Stimulated activated CD8-positive, alpha-beta memory T cell treated with anti-CD3 and anti-CD28 coated beads, Interleukin-12 subunit alpha, Interleukin-12 subunit beta, amount 100 ng/mL, for 24 hours (primary cell): ENCODE results near the gene UBE2V1.
"Not testable (repeated sequence)": the region's sequence is repeated elsewhere in the genome, so short reads cannot be mapped to it uniquely, and the experiment has no call there.

Source experiments
- DNase-seq: peaks from one replicate; pipeline ENCODE4 v3.0.0-alpha.2; 2020; ENCODE audit errors: extremely low read depth

UBE2V1 gene

DNA sequence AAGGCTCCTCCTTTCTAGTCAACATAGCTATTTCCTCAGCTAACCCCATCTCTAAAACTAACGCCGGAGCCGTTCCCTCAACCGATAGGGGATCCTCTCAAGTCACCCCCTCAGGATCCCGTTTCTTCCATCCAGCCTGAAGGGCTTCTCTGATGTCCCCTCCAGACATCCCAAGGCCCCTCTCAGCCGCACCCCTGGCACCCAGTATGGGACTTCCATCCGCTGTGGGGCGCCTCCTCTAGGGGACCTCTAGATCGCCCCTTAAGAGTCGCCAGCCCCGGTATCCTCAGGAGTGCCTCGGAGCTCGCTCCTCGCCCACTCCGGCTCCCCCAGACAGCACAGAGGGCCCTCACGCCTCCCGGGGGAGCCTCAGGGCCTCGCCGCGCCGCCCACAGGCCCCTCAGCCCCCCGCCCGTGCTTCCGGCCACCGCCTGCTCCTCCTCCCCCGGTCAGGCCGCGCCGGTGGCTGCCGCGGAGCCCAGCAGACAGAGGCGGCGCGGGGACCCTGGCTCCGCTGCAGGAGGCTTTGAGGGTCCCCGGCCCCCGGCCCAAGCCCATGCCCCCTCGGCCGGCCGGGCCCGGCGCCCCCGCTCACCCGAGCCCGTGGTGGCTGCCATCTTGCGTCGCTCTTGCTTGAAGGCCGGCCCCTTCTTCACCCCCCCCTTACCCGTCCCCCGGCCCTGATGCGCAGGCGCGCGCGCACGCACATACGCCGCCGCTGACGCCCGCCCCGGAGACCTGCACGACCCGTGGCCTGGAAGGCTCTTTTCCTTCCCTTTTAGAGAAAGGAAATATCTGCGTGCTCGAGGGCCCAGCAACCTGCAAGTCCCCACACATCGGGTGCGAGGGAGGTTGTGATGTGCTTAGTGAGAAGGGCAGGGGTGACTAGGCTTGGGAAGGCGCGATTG, at the start of gene UBE2V1:
Gene UBE2V1, minus strand, starts transcription at position 639 of the 908 bp plus-strand sequence. Its CDS starts 22 bp downstream, at position 617.
- peak; percentile 76 for DNase-seq

DNA sequence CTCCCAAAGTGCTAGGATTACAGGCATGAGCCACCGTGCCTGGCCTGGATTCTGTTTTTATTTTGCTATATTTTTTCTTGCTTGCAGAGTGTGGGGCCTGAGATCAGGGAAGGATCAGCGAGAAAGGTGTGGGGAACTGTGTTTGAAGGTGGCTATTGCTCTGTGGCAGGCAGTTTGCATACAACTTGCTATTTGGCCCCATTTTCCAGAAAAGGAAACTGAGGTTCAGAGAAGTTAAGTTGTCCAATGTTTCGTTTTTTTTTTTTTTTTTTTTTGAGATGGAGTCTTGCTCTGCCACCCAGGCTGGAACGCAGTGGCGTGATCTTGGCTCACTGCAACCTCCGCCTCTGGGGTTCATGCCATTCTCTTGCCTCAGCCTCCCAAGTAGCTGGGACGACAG, 48.5 kb upstream of the UBE2V1 start:
- not testable (repeated sequence) for DNase-seq

DNA sequence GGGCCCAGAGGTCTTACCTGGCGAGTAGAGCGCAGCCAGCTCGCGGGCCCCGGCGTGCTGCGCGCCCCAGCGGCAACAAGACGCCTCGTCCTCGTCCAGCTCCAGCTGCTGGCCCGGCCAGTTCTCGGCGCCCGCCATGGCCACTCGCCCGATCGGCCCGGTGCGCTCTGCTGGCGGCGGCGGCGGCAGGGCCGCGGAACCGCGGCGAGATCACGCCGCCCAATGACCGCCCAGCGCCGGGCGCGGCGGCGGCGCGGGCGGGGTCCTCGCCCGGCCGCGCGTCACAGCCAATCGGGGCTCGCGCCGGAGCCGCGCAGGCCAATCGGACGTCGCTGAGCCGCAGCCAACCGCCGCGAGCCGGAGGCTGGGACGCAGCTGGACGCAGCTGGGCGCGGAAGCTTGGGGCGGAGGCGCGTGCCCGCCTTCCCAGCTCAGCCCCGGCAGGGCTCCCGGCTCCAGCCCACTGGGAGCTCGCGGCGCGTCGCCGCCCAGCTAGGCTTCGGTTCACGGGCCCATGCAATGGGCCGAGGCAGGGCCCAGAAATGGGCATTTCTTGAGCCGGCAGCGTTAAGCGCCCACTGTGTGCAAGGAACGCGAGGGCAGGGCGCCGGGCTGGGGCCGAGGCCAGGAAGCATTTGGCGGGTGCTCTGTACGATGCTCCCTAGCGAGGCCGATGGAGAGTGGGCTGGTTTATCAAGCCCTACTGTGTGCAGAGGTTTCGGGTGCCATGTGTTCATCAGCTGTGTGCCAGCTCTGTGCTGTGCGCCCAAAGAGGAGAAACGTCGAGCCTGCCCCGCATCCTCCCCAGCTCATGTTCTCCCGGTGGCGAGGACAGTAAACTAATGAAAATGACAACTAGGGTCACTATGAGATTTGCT, 40.8 kb upstream of the UBE2V1 start, which contains the start of gene PEDS1:
Gene PEDS1, minus strand, starts transcription at position 224 of the 878 bp plus-strand sequence. Its CDS starts 86 bp downstream, at position 138.
- DNase-seq = peak; percentile 55

DNA sequence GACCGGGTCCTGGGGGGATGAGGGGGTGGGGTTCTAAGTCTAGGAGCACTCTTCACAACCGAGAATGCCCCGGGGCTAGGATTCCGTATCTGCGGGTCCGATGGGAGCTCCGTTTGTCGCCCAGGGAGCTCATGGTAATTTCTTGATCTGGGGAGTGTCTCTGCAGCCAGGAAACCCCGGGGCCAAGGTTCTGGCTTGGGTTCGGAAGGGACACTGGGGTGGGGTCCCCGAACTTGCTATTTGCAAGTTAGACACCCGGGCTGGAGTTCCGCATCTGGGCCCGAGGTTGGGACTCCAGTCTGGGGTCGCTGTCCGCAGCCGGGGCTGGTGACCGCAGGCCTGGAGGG, 40.2 kb upstream of the UBE2V1 start:
- no peak for DNase-seq

DNA sequence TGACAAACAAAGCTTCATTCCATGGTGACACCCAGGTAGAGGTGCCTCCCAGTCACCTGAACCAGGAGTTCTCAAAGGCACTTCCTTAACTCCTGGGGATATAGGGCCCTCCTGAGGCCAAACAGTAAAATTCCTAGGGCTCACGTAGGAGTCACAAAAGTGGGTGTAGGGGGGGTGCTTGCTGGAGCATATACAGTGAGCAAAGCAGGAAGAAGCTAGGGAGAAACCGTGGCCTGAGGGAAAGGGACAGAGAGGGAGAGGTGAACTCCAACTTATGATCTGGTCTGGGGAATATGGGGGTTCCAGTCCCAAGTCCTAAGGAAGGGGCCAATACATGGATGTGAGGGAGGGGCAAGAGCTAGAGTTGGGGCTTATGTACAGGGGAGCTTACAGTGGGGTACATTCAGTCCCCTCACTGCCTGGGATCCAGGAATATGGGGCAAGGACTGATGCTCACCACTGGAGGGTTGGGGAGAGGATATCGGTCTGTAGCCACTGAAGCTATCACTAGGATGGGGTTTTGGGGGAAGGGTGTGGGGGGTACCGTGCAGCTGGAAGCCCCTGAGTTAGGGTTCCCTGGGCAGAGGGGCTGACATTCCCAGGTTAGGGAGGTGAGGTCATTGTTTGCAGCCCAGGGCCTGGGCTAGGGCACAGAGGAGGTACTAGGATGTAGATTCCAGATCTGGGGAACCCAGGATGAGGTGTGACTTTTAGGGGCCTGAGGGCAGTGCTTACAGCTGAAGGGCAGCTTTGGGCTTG, 39.6 kb upstream of the UBE2V1 start:
- DNase-seq = no peak

DNA sequence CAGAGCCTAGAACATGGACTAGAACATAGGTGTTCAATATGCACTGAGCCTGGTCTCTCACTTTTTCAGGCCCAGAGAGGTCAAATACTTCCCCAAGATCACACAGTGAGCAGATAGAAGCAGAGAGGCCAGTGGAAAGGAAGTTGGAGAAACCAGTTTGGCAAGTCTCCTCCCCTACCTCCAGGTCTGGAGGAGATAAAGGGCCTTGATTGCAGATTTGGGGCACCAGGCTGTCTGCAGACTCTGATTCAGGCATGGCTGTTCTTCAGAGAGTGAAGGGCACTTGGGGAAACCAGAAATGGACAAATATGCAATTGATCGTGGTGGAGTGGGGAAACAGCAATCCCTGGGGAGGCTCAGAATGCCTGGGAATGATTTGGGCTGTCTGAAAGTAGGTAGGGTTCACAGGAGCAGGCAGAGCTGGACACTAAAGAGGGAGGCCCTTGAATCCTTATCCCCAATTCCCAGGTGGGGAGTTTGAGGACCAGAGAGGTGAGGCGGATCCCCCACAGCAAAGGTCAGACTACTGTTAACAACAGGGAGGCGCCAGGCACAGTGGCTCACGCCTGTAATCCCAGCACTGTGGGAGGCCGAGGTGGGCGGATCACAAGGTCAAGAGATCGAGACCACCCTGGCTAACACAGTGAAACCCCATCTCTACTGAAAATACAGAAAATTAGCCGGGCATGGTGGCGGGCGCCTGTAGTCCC, 38.2 kb upstream of the UBE2V1 start:
- DNase-seq = no peak

DNA sequence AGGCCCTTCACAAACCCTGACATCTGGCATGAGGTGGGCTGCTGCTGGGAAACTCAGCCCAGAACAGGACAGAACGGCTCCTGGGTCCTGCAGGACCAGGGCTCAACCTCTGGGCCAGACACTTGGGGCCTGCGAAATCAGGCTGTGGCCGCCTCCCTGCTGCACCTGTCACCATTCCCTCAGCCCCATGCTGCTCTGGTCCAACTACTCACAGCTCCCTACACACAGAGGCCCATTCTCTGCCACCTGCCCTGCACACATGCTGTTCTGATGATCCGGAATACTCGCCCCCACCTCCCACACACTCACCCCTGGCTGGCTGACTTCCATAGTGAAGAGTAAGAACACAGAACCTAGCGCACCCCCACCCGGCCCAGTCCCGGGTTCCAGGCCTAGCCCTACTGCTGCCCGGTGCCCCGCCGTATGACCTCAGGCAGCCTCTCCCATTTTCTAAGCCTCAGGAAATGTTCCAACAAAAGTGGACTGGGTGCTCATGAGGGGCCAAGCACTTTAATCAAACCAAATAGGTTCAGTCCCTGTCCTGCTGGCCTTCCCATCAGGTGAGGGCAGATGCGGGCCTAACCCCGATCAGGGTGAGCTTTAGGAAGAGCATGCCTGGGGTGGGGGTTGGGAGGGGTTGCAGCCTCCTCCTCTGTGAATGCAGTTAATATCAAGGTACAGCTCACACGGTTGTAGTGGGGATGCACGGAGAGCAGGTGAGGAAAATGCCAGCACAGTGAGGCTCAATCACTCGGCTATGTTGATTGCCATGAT, 36.7 kb upstream of the UBE2V1 start:
- no peak for DNase-seq

DNA sequence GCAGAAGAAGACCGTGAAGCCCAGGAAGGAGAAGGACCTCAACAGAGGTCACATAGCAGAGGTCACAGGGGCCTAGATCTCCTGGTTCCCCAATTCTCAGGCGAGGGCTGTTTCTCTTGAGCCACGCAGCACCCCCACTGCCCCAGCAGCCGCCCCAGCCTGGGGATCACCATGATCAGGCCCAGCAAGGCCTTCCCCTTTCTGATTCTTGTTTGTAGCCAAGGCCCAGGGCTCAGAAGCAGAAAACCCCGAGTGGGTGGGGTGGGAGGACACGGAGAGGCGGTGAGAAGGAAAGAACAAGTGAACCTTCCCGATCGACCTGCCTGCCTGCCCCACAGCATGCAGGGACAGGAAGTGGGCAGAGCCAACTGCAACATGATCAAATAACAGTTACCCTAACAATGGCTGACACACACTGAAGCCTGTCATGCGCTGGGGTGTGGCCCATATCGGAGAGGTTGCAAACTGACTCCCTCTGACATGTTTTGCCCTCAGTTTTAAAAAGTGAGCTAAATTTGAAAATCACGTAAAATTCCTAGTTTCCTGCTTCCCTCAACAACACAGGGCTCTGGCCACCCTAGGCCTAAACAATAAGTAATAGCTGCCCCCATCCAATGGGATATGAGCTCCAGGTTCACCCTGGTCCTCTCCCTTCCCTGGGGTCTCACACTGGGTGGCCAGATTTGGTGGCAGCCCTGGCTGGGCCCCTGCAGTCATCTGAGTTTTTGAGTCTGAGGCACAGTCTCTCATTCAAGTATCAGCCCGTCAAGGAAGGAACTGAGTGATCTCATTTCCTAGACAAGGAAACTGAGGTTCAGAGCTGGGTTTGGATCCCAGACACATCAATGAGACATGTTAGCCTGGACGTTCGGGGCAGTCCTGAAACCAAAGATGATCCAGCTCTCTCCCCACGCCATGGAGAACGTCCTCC, 34.0 kb upstream of the UBE2V1 start:
- peak; percentile 14 for DNase-seq

DNA sequence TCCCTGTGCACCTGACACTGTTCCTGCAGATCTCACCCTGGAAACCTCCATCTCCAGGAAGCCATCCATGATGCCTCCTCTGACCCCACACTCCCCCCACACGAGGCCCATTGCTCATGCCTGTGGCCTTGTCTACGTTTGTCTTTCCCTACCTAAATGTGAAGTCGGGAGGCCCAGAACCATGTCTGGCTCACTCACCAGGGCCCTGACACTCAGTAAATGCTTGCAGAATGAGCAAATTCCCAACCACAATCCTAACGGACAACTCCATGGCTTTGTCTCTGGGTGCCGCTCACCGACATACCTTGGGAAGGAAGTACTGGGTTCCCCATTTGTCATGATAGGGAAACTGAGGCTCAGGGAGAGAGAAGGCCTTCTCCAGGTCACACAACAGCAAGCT, 33.3 kb upstream of the UBE2V1 start:
- DNase-seq = no peak

DNA sequence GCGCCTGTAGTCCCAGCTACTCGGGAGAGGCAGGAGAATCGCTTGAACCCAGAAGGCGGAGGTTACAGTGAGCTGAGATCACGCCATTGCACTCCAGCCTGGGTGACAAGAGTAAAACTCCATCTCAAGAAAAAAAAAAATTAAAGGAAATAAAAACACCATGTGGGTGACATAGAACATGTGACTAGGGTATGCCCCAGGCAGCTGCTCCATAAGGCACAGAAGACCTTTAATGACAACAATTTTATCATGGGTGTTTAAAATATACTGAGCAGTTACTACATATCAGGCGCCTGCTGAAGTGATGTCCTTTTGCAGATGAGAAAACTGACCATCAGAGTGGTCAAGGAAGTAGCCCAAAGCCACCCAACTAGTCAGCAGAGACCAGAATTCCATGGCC, 32.6 kb upstream of the UBE2V1 start:
- DNase-seq = no peak

DNA sequence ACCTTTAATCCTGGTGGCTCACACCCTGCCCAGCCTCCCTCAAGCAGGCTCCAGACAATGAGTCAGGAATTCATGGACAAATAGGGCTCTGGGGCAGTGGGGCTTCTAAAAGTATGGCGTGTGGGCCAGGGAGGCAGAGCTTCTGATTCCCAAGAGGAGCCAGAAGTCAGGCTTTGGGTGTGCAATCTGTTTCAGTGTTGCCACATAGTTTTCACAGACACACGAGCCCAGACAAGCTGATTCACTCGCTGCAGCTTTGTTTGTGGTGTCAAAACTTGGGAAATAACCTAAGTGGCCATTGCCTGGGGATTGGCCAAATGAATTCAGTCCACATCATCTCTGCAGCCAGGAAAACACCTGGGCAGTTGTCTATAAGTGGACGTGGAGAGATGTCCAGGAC, 31.4 kb upstream of the UBE2V1 start:
- no peak for DNase-seq

DNA sequence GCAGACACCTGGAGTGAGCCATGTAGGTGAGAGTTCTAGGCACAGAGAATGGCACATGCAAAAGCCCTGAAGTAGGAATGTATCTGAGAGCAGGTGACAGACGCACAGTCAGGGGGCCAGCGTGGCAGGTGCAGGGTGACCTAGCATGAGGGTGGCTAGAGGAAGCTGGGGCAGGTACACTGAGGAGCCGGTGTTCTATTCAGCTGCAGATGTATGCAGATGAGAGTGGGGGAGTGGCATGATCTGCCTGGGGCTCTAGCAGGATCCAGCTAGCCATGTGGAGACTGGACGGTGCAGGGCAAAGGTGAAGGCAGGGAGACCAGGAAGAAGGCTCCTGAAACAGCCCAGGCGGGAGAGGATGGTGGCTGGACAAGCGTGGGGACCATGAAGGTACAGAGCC, 29.9 kb upstream of the UBE2V1 start:
- no peak for DNase-seq

DNA sequence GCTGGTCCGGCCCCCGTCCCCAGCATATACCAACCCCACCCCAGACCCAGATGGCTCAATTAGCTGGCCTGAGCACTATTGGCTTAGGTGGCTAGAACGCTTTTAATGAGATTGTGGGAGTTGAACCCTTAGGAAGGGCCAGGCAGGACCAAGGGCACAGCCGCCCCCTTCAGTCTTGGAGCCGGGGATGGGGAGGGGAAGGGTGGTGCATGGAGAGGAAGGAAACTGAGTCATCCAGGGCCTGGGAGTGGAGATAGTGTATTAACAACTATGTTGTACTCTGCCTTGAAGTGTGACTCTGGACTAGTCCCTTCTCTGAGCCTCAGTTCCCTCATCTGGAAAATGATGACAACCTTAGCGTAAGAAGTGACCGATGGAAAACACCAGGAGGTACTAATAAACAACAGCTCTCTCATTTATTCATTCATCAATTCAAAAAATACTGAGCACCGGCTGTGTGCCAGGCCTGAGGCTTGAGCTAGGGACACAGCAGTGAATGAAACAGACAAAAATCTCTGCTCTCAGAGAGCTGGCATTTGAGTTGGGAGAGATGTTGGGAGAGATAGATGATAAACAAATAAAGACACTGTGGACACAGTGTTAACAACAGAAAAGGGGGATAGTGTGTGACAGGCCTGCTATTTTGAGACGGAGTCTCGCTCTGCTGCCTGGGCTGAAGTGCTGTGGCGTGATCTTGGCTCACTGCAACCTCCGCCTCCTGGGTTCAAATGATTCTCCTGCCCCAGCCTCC, 29.0 kb upstream of the UBE2V1 start:
- DNase-seq = no peak

DNA sequence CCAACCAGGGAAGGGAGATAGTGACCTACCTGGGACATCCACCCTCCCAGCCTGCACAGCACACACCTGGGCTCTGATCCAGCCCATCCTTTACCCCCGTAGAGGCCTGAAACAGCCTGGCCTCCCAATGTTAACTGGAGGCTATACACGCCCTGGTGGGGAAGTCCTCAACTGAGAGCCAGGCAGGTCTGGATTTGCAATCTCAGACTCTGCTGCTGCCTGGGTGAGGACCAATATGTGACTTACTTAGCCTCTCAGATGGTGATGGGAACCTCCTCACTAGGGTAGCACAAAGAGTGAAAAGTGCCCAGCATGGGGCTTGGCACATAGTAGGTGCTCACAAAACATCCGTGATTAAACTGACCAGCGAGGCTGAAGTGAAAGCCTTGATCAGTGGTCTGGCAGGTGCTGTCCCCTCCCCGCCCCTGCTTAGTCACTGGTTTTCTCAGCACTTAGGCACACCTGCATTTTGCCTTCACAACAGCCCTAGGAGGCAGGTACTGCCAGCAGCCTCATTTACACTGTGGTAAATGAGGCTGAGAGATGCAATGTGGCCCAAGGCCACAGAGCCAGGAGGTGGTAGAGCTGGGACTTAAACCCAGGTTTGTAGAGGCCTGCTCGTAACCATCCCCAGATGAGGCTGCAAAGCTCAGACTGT, 28.2 kb upstream of the UBE2V1 start:
- no peak for DNase-seq

DNA sequence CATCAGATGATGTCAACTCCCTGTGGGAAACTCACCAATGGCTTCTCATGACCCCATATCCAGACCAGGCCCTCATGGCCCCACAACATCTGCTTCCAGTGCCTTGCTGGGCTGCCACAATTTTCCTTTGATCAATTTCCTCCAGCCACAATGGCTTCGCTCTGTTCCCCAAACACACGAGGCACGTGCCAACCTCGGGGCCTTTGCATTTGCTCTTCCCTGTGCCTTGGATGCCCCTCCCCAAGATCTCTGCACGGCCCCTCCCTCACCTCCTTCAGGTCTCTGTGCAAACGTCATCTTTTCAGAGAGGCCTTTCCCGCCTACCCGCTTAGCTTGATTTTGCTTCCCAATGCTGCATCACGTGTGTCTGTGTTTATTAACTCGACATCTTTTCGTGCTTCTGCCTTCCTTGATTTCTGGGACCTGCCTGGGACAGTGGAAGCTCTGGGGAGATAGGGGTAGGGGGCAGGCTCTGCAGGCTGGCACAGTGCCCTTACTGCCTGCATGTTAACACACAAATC, 27.4 kb upstream of the UBE2V1 start:
- DNase-seq = no peak

DNA sequence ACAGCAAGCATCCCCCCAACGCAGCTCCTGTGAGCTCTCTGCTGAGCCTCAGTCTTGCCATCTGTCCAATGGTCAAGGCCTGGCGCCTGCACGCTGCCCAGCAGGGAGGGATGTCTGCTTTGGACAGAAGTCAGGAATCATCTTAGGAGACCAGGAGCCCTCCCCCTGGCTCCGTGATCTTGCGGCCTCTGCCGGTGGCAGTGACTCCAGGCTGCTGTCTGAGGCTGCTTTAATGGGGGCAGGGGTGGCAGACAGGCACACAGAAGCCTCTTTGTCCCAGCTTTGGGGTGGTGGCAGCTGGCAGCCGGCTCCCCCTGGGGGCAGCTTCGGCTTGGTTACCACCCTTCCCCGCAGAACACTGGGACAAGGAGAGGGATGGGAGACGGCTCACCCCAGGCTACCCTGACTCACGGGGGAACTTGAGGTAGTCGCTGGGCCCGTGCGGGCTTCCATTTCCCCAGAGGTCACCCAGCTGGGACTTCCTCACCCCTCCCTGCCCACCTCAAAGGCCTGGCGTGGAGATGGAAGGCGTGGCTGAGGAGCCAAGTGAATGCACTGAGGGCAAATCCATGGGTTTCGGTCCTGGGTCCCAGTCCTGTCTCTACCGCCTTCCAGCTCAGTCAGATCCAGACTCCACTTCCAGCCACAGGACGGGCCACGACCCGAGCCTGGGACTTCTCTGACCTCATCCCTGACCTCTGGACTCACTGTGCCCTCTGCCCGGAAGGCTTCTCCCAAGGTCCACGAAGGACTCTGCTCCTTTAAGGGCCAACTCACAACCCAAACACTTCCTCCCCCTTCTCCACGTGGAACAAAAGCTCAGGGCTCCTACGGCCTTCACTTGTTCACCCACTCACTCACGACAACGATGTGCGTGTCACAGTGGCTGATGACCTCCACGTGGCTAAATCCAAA, 25.8 kb upstream of the UBE2V1 start:
- no peak for DNase-seq

DNA sequence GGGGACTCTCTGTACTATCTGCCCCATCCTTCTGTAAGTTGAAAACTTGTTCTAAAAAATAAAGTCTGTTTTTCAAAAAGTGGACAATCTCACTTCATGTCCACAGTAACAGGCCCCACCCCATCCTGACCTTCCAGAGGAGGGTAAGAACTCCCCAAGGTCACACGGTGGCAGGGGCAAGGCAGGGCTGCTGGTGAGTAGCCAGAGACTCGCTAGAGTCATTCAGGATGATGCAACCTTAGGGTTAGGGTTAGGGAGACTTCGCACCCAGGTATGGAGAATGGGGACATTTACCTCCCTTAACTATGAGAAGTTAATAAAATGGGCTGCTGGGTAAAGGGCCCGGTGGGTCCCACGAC, 25.1 kb upstream of the UBE2V1 start:
- no peak for DNase-seq
